ENCODE results near the gene PIGU.
A peak's percentile ranks its signal among the peaks of the same experiment; 100 is the strongest.

PIGU gene

GRCh38 chr20:34577061-34577460 lies 99.8 kb downstream of the PIGU start:
- peaks cover 14% of the 10 kb centered on the region for H3K4me1 ChIP-seq (ENCODE audit: control insufficient read depth, insufficient read depth, low read length, poor library complexity, severe bottlenecking)
- no peak overlapping the region for H3K4me3 ChIP-seq (ENCODE audit: extremely low read depth, insufficient read depth, low read length, poor library complexity, severe bottlenecking)
- H3K27ac ChIP-seq (ENCODE audit: low read depth, low read length, severe bottlenecking): no peak overlapping the region
- H3K9me3 ChIP-seq (ENCODE audit: control insufficient read depth, low read length): no peaks in the 10 kb centered on the region
- 93 to 97% methylated on average over 4 of the region's 4 CpGs for WGBS, 2 experiments (ENCODE audit: insufficient coverage in 2 of 2)
- H3K36me3 ChIP-seq (ENCODE audit: control insufficient read depth, insufficient read depth, low read length): peaks cover 10% of the 10 kb centered on the region

- WGBS, 2 experiments (ENCODE audit: insufficient coverage in 2 of 2): 98 to 100% methylated on average over 3 of the region's 4 CpGs
- peaks cover 14% of the 10 kb centered on the region for H3K4me1 ChIP-seq (ENCODE audit: control insufficient read depth, insufficient read depth, low read length, poor library complexity, severe bottlenecking)
- H3K4me3 ChIP-seq (ENCODE audit: extremely low read depth, insufficient read depth, low read length, poor library complexity, severe bottlenecking): no peak overlapping the region
- no peak overlapping the region for H3K27ac ChIP-seq (ENCODE audit: low read depth, low read length, severe bottlenecking)
- H3K36me3 ChIP-seq (ENCODE audit: control insufficient read depth, insufficient read depth, low read length): peaks cover 7% of the 10 kb centered on the region
- no peaks in the 10 kb centered on the region for H3K9me3 ChIP-seq (ENCODE audit: control insufficient read depth, low read length)
Observed at GRCh38 chr20:34575756-34576155, 101.1 kb downstream of the PIGU start.

GRCh38 chr20:34575271-34575670 lies 101.6 kb downstream of the PIGU start:
- H3K9me3 ChIP-seq (ENCODE audit: control insufficient read depth, low read length): no peaks in the 10 kb centered on the region
- no peak overlapping the region for H3K27ac ChIP-seq (ENCODE audit: low read depth, low read length, severe bottlenecking)
- H3K4me3 ChIP-seq (ENCODE audit: extremely low read depth, insufficient read depth, low read length, poor library complexity, severe bottlenecking): no peak overlapping the region
- H3K36me3 ChIP-seq (ENCODE audit: control insufficient read depth, insufficient read depth, low read length): peaks cover 2% of the 10 kb centered on the region
- H3K4me1 ChIP-seq (ENCODE audit: control insufficient read depth, insufficient read depth, low read length, poor library complexity, severe bottlenecking): peaks cover 18% of the 10 kb centered on the region
- WGBS, 2 experiments (ENCODE audit: insufficient coverage in 2 of 2): 91 to 92% methylated on average over 4 to 5 of the region's 5 CpGs

GRCh38 chr20:34574861-34575260 lies 102.0 kb downstream of the PIGU start:
- no peak overlapping the region for H3K4me3 ChIP-seq (ENCODE audit: extremely low read depth, insufficient read depth, low read length, poor library complexity, severe bottlenecking)
- H3K4me1 ChIP-seq (ENCODE audit: control insufficient read depth, insufficient read depth, low read length, poor library complexity, severe bottlenecking): peaks cover 18% of the 10 kb centered on the region
- no peaks in the 10 kb centered on the region for H3K36me3 ChIP-seq (ENCODE audit: control insufficient read depth, insufficient read depth, low read length)
- WGBS, 2 experiments (ENCODE audit: insufficient coverage in 2 of 2): 92 to 94% methylated on average over 6 of the region's 6 CpGs
- no peak overlapping the region for H3K27ac ChIP-seq (ENCODE audit: low read depth, low read length, severe bottlenecking)
- H3K9me3 ChIP-seq (ENCODE audit: control insufficient read depth, low read length): no peaks in the 10 kb centered on the region

- 94 to 100% methylated on average over 1 to 5 of the region's 5 CpGs for WGBS, 2 experiments (ENCODE audit: insufficient coverage in 2 of 2)
Observed at GRCh38 chr20:34574426-34574825, 102.5 kb downstream of the PIGU start.

GRCh38 chr20:34573541-34574300 lies 103.2 kb downstream of the PIGU start:
- Histone ChIP-seq H3K27ac (ENCODE audit: low read depth, low read length, severe bottlenecking) (peak overlapping the region; percentile 17), H3K4me1 (ENCODE audit: control insufficient read depth, insufficient read depth, low read length, poor library complexity, severe bottlenecking) (peaks cover 13% of the 10 kb centered on the region), H3K4me3 (ENCODE audit: extremely low read depth, insufficient read depth, low read length, poor library complexity, severe bottlenecking) (no peak overlapping the region), H3K9me3 (ENCODE audit: control insufficient read depth, low read length) (no peaks in the 10 kb centered on the region), H3K36me3 (ENCODE audit: control insufficient read depth, insufficient read depth, low read length) (no peaks in the 10 kb centered on the region)
- 91% methylated on average over 7 of the region's 7 CpGs for WGBS, 2 experiments (ENCODE audit: insufficient coverage in 2 of 2)

More at GRCh38 chr20:34574426-34574825, 102.5 kb downstream of the PIGU start:
- Histone ChIP-seq H3K4me3 (ENCODE audit: extremely low read depth, insufficient read depth, low read length, poor library complexity, severe bottlenecking) (no peak overlapping the region), H3K9me3 (ENCODE audit: control insufficient read depth, low read length) (no peaks in the 10 kb centered on the region), H3K36me3 (ENCODE audit: control insufficient read depth, insufficient read depth, low read length) (no peaks in the 10 kb centered on the region), H3K4me1 (ENCODE audit: control insufficient read depth, insufficient read depth, low read length, poor library complexity, severe bottlenecking) (peaks cover 15% of the 10 kb centered on the region), H3K27ac (ENCODE audit: low read depth, low read length, severe bottlenecking) (no peak overlapping the region)

- peaks cover 13% of the 10 kb centered on the region for H3K4me1 ChIP-seq (ENCODE audit: control insufficient read depth, insufficient read depth, low read length, poor library complexity, severe bottlenecking)
- H3K9me3 ChIP-seq (ENCODE audit: control insufficient read depth, low read length): no peaks in the 10 kb centered on the region
- no peaks in the 10 kb centered on the region for H3K36me3 ChIP-seq (ENCODE audit: control insufficient read depth, insufficient read depth, low read length)
- no peak overlapping the region for H3K4me3 ChIP-seq (ENCODE audit: extremely low read depth, insufficient read depth, low read length, poor library complexity, severe bottlenecking)
- H3K27ac ChIP-seq (ENCODE audit: low read depth, low read length, severe bottlenecking): no peak overlapping the region
- WGBS, 2 experiments (ENCODE audit: insufficient coverage in 2 of 2): 96 to 97% methylated on average over 2 to 3 of the region's 5 CpGs
Observed at GRCh38 chr20:34571753-34572152, 105.1 kb downstream of the PIGU start.

GRCh38 chr20:34570859-34571306 lies 106.0 kb downstream of the PIGU start:
- WGBS, 2 experiments (ENCODE audit: insufficient coverage in 2 of 2): no CpG with 5 or more reads among the region's 3 CpGs
- Histone ChIP-seq H3K36me3 (ENCODE audit: control insufficient read depth, insufficient read depth, low read length) (no peaks in the 10 kb centered on the region), H3K4me1 (ENCODE audit: control insufficient read depth, insufficient read depth, low read length, poor library complexity, severe bottlenecking) (peaks cover 13% of the 10 kb centered on the region), H3K4me3 (ENCODE audit: extremely low read depth, insufficient read depth, low read length, poor library complexity, severe bottlenecking) (no peak overlapping the region), H3K9me3 (ENCODE audit: control insufficient read depth, low read length) (no peaks in the 10 kb centered on the region), H3K27ac (ENCODE audit: low read depth, low read length, severe bottlenecking) (peak overlapping the region; percentile 69)

- Histone ChIP-seq H3K4me3 (ENCODE audit: extremely low read depth, insufficient read depth, low read length, poor library complexity, severe bottlenecking) (no peak overlapping the region), H3K36me3 (ENCODE audit: control insufficient read depth, insufficient read depth, low read length) (no peaks in the 10 kb centered on the region), H3K9me3 (ENCODE audit: control insufficient read depth, low read length) (no peaks in the 10 kb centered on the region), H3K27ac (ENCODE audit: low read depth, low read length, severe bottlenecking) (no peak overlapping the region), H3K4me1 (ENCODE audit: control insufficient read depth, insufficient read depth, low read length, poor library complexity, severe bottlenecking) (peaks cover 15% of the 10 kb centered on the region)
- WGBS, 2 experiments (ENCODE audit: insufficient coverage in 2 of 2): 100% methylated on average over 1 of the region's 2 CpGs
Observed at GRCh38 chr20:34569598-34569997, 107.3 kb downstream of the PIGU start.

- H3K27ac ChIP-seq (ENCODE audit: low read depth, low read length, severe bottlenecking): no peak overlapping the region
- 74 to 93% methylated on average over 10 of the region's 15 CpGs for WGBS, 2 experiments (ENCODE audit: insufficient coverage in 2 of 2)
- no peaks in the 10 kb centered on the region for H3K9me3 ChIP-seq (ENCODE audit: control insufficient read depth, low read length)
- H3K36me3 ChIP-seq (ENCODE audit: control insufficient read depth, insufficient read depth, low read length): no peaks in the 10 kb centered on the region
- peaks cover 19% of the 10 kb centered on the region for H3K4me1 ChIP-seq (ENCODE audit: control insufficient read depth, insufficient read depth, low read length, poor library complexity, severe bottlenecking)
- no peak overlapping the region for H3K4me3 ChIP-seq (ENCODE audit: extremely low read depth, insufficient read depth, low read length, poor library complexity, severe bottlenecking)
Observed at GRCh38 chr20:34567892-34568865, 108.7 kb downstream of the PIGU start.
